Vagina (tissue), 2 donors: ENCODE data around the gene MRPS27. TPM values are rescaled to one million over a fixed set of nuclear protein-coding genes. Genes with fewer than 3 reads are reported as not detected.

ENCODE experiments used
- DNase-seq, 2 donors: peaks; one replicate each; pipeline ENCODE4 v3.0.0-alpha.2; 2017; ENCODE audit errors: extremely low spot score in 2 of 2
- H3K27ac ChIP-seq: fragments of 200-600 bp; sonication (generic); one replicate; pipeline ENCODE4 v1.5.1; 2019
- H3K27me3 ChIP-seq: fragments of 200-600 bp; sonication (generic); one replicate; pipeline ENCODE4 v1.5.1; 2019
- H3K36me3 ChIP-seq, 2 donors: fragments of 200-600 bp; sonication (generic); one replicate each; pipeline ENCODE4 v1.5.1; 2017 to 2019
- H3K4me1 ChIP-seq: fragments of 200-600 bp; sonication (generic); one replicate; pipeline ENCODE4 v1.5.1; 2019
- H3K4me3 ChIP-seq, 2 donors: fragments of 200-600 bp; sonication (generic); 1 replicate in 1 of 2; 2 replicates in 1 of 2; pipeline ENCODE4 v1.5.1; 2016 to 2019
- H3K9me3 ChIP-seq: fragments of 200-600 bp; sonication (generic); one replicate; pipeline ENCODE4 v1.5.1; 2019
- POLR2A ChIP-seq, 2 donors: fragments of 450-650 bp; IDR thresholded peaks; one replicate each; pipeline ENCODE4 v1.6.1; 2017; ENCODE audit warnings: antibody characterized with exemption in 2 of 2, mild to moderate bottlenecking in 2 of 2, moderate library complexity in 2 of 2
- POLR2AphosphoS5 ChIP-seq, 2 donors: sonication (generic); formaldehyde crosslinking; IDR thresholded peaks; one replicate each; pipeline ENCODE4 v1.9.0; 2017; ENCODE audit warnings: antibody characterized with exemption in 2 of 2, mild to moderate bottlenecking in 2 of 2, low read depth in 1 of 2; ENCODE audit not compliant: insufficient read depth in 1 of 2
- intact Hi-C: fragments of 100-400 bp; cut with DNase I; formaldehyde crosslinking; loops from one replicate; pipeline ENCODE4 v1.15.1; 2023
- total RNA-seq: library from RNA; depleted of rRNA; stranded (reverse); fragments of >200 nt; gene quantifications from one replicate; pipeline ENCODE4 v1.2.3, GENCODE V29; 2016
- TF ChIP-seq, protein P1 (sequence below), 3 experiments: fragments of 450-650 bp in 2 of 3; fragments of 200-600 bp in 1 of 3; sonication (generic) in 1 of 3; IDR thresholded peaks; one replicate each; pipeline ENCODE4 v1.5.1; 2017 to 2019; ENCODE audit warnings: antibody characterized with exemption in 3 of 3, mild to moderate bottlenecking in 2 of 3, moderate library complexity in 2 of 3

MRPS27 gene
- total RNA-seq, 1 donor from 2014 or later: 44.9 TPM

DNA sequence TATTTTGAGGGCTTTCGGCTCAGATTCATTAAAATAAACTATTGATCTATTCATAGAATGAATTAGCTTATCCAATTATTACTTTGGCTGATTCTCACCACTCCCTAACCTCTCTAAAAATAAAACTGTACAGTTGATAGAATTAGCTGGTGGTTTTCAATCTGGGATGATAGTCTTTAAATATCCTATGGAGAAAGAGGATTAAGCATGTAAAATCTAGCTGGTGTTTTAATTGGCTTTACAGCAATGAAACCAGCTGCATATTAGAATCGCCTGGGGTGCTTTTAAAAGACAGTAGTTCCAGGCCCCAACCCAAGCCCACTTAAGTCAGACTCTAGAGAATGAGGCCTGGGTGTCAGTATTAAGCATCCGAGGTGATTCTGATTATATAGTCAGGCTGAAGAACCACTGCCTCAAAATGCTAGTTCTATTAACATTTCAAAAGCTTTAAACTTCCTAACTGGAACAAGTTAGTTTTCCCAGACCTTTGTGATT is 117.7 kb downstream of the MRPS27 start:
- no peaks in the 10 kb centered on the region for H3K4me1 ChIP-seq
- no peak overlapping the region for H3K27ac ChIP-seq
- H3K9me3 ChIP-seq: no peaks in the 10 kb centered on the region
- DNase-seq: no peak
- peaks cover 0 to 22% of the 10 kb centered on the region in 2 donors for H3K36me3 ChIP-seq
- no peak overlapping the region for H3K4me3 ChIP-seq
- intact Hi-C loops: no loop called here
- TF ChIP-seq, protein P1, sequence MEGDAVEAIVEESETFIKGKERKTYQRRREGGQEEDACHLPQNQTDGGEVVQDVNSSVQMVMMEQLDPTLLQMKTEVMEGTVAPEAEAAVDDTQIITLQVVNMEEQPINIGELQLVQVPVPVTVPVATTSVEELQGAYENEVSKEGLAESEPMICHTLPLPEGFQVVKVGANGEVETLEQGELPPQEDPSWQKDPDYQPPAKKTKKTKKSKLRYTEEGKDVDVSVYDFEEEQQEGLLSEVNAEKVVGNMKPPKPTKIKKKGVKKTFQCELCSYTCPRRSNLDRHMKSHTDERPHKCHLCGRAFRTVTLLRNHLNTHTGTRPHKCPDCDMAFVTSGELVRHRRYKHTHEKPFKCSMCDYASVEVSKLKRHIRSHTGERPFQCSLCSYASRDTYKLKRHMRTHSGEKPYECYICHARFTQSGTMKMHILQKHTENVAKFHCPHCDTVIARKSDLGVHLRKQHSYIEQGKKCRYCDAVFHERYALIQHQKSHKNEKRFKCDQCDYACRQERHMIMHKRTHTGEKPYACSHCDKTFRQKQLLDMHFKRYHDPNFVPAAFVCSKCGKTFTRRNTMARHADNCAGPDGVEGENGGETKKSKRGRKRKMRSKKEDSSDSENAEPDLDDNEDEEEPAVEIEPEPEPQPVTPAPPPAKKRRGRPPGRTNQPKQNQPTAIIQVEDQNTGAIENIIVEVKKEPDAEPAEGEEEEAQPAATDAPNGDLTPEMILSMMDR (IDR thresholded peaks at IDR 0.05): no peak
- no peak for TF ChIP-seq POLR2AphosphoS5 (IDR thresholded peaks at IDR 0.05; ENCODE audit: insufficient read depth in 1 of 2, low read depth in 1 of 2)
- TF ChIP-seq POLR2A (IDR thresholded peaks at IDR 0.05): no peak
- H3K27me3 ChIP-seq: no peaks in the 10 kb centered on the region

DNA sequence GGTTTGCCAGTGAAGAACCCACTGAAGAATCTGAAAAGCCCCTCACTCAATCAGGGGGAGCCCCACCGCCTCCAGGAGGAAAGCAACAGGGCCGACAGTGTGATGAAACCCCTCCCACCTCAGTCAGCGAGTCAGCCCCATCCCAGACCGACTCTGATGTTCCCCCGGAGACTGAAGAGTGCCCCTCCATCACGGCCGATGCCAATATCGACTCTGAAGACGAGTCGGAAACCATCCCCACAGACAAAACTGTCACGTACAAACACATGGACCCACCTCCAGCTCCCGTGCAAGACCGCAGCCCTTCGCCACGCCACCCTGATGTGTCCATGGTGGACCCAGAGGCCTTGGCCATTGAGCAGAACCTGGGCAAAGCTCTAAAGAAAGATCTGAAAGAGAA is 120.4 kb downstream of the MRPS27 start:
- Histone ChIP-seq H3K27ac (no peak overlapping the region), H3K4me3 (no peak overlapping the region), H3K9me3 (no peaks in the 10 kb centered on the region), H3K4me1 (no peaks in the 10 kb centered on the region), H3K36me3 (peaks cover 0 to 29% of the 10 kb centered on the region in 2 donors), H3K27me3 (no peaks in the 10 kb centered on the region)
- TF ChIP-seq, protein P1 (IDR thresholded peaks at IDR 0.05): no peak
- TF ChIP-seq POLR2AphosphoS5 (IDR thresholded peaks at IDR 0.05; ENCODE audit: insufficient read depth in 1 of 2, low read depth in 1 of 2) (no peak), POLR2A (IDR thresholded peaks at IDR 0.05) (no peak)
- intact Hi-C loops: no loop called here
- no peak for DNase-seq

- H3K4me3 ChIP-seq: no peak overlapping the region
- intact Hi-C loops: no loop called here
- no peak overlapping the region for H3K27ac ChIP-seq
- TF ChIP-seq, protein P1 (IDR thresholded peaks at IDR 0.05): no peak
- TF ChIP-seq POLR2A (IDR thresholded peaks at IDR 0.05) (no peak), POLR2AphosphoS5 (IDR thresholded peaks at IDR 0.05; ENCODE audit: insufficient read depth in 1 of 2, low read depth in 1 of 2) (no peak)
- DNase-seq: no peak
- H3K9me3 ChIP-seq: no peaks in the 10 kb centered on the region
- no peaks in the 10 kb centered on the region for H3K4me1 ChIP-seq
- no peaks in the 10 kb centered on the region for H3K27me3 ChIP-seq
- peaks cover 0 to 23% of the 10 kb centered on the region in 2 donors for H3K36me3 ChIP-seq
Observed at GRCh38 chr5:72197393-72197792, 122.6 kb downstream of the MRPS27 start.

GRCh38 chr5:72195581-72195980 is 124.5 kb downstream of the MRPS27 start:
- TF ChIP-seq, protein P1 (IDR thresholded peaks at IDR 0.05): no peak
- TF ChIP-seq POLR2A (IDR thresholded peaks at IDR 0.05): no peak
- no peak for TF ChIP-seq POLR2AphosphoS5 (IDR thresholded peaks at IDR 0.05; ENCODE audit: insufficient read depth in 1 of 2, low read depth in 1 of 2)
- Histone ChIP-seq H3K9me3 (no peaks in the 10 kb centered on the region), H3K27me3 (no peaks in the 10 kb centered on the region), H3K36me3 (peaks cover 0 to 23% of the 10 kb centered on the region in 2 donors), H3K4me3 (no peak overlapping the region), H3K27ac (no peak overlapping the region), H3K4me1 (peaks cover 6% of the 10 kb centered on the region)
- no peak for DNase-seq
- intact Hi-C loops: no loop called here

- peaks cover 6% of the 10 kb centered on the region for H3K4me1 ChIP-seq
- DNase-seq: no peak
- no peak overlapping the region for H3K4me3 ChIP-seq
- no peaks in the 10 kb centered on the region for H3K9me3 ChIP-seq
- intact Hi-C loops: no loop called here
- H3K36me3 ChIP-seq: peaks cover 0 to 23% of the 10 kb centered on the region in 2 donors
- no peaks in the 10 kb centered on the region for H3K27me3 ChIP-seq
- TF ChIP-seq, protein P1 (IDR thresholded peaks at IDR 0.05): no peak
- no peak for TF ChIP-seq POLR2A (IDR thresholded peaks at IDR 0.05)
- H3K27ac ChIP-seq: no peak overlapping the region
Observed at GRCh38 chr5:72194846-72195245, 125.2 kb downstream of the MRPS27 start.
